GM12891 (cell line): ENCODE results near the gene MIB1.
"Not testable (repeated sequence)": the region's sequence is repeated elsewhere in the genome, so short reads cannot be mapped to it uniquely, and the experiment has no call there.

Experiments
- POLR2A ChIP-seq: IDR thresholded peaks from 2 replicates; pipeline ENCODE4 v1.6.1; 2011; ENCODE audit warnings: low read depth, low read length, control low read depth
- POLR2AphosphoS5 ChIP-seq: IDR thresholded peaks from 2 replicates; pipeline ENCODE4 v1.6.1; 2011; ENCODE audit warnings: low read depth, low read length, control low read depth
- POU2F2 ChIP-seq: IDR thresholded peaks from 2 replicates; pipeline ENCODE4 v1.6.1; 2011; ENCODE audit warnings: low read depth, mild to moderate bottlenecking, control low read depth, low read length, moderate library complexity
- TAF1 ChIP-seq: IDR thresholded peaks from 2 replicates; pipeline ENCODE4 v1.6.1; 2011; ENCODE audit warnings: low read depth, low read length, control low read depth

- not testable (repeated sequence) for TF ChIP-seq POLR2A, POLR2AphosphoS5, TAF1, POU2F2
Measured at GRCh38 chr18:21707130-21707529, 33.5 kb upstream of the MIB1 start.
